ENCODE measurements around the gene ALX3.
A peak's percentile ranks its signal among the peaks of the same experiment; 100 is the strongest.
"Not testable (repeated sequence)": the region's sequence is repeated elsewhere in the genome, so short reads cannot be mapped to it uniquely, and the experiment has no call there.

The ALX3 gene

GRCh38 chr1:110084227-110085078, 14.0 kb upstream of the ALX3 start:
- peak overlapping the region; percentile 58 for H3K4me3 ChIP-seq (ENCODE audit: low read depth, low read length)
- DNase-seq (ENCODE audit: low read depth), result peak; percentile 59

GRCh38 chr1:110083866-110084226, 13.4 kb upstream of the ALX3 start:
- no peak for TF ChIP-seq CTCF (IDR thresholded peaks at IDR 0.05; ENCODE audit: insufficient read depth, low read depth, low read length, missing control alignments)
- peak overlapping the region; percentile 58 for H3K4me3 ChIP-seq (ENCODE audit: low read depth, low read length)
- DNase-seq (ENCODE audit: low read depth), result no peak

More at GRCh38 chr1:110084227-110085078, 14.0 kb upstream of the ALX3 start:
- TF ChIP-seq CTCF (IDR thresholded peaks at IDR 0.05; ENCODE audit: insufficient read depth, low read depth, low read length, missing control alignments), result no peak

GRCh38 chr1:110083061-110083865, 12.8 kb upstream of the ALX3 start:
- DNase-seq (ENCODE audit: low read depth), result no peak
- peak overlapping the region; percentile 58 for H3K4me3 ChIP-seq (ENCODE audit: low read depth, low read length)
- TF ChIP-seq CTCF (IDR thresholded peaks at IDR 0.05; ENCODE audit: insufficient read depth, low read depth, low read length, missing control alignments), result no peak

GRCh38 chr1:110082477-110082876, 12.0 kb upstream of the ALX3 start:
- DNase-seq (ENCODE audit: low read depth), result no peak
- H3K4me3 ChIP-seq (ENCODE audit: low read depth, low read length), result no peak overlapping the region
- no peak for TF ChIP-seq CTCF (IDR thresholded peaks at IDR 0.05; ENCODE audit: insufficient read depth, low read depth, low read length, missing control alignments)

- TF ChIP-seq CTCF (IDR thresholded peaks at IDR 0.05; ENCODE audit: insufficient read depth, low read depth, low read length, missing control alignments), result no peak
- DNase-seq (ENCODE audit: low read depth), result no peak
- H3K4me3 ChIP-seq (ENCODE audit: low read depth, low read length), result no peak overlapping the region
Measured at GRCh38 chr1:110081061-110081460, 10.6 kb upstream of the ALX3 start.

DNA sequence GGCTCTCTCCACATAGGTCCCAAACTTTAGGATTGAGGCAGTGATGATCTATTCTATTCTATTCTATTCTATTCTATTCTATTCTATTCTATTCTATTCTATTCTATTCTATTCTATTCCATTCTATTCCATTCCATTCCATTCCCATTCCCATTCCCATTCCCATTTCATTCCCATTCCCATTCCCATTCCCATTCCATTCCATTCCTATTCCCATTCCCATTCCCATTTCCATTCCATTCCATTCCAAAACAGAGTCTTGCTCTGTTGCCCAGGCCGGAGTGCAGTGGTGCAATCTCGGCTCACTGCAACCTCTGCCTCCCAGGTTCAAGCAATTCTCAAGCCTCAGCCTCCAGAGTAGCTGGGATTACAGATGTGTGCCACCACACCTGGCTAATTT, 9.5 kb upstream of the ALX3 start:
- not testable (repeated sequence) for DNase-seq (ENCODE audit: low read depth); H3K4me3 ChIP-seq (ENCODE audit: low read depth, low read length)

GRCh38 chr1:110076789-110077500, 6.5 kb upstream of the ALX3 start:
- no peak for DNase-seq (ENCODE audit: low read depth)
- H3K4me3 ChIP-seq (ENCODE audit: low read depth, low read length), result no peak overlapping the region
- TF ChIP-seq CTCF (IDR thresholded peaks at IDR 0.05; ENCODE audit: insufficient read depth, low read depth, low read length, missing control alignments), result no peak

Data from GM12865 (cell line).